Activated naive CD8-positive, alpha-beta T cell treated with anti-CD3 and anti-CD28 coated beads for 36 hours (primary cell): ENCODE measurements around the gene PDE11A. TPM values are rescaled to one million over a fixed set of nuclear protein-coding genes. Genes with fewer than 3 reads are reported as not detected.

Experiments used
- DNase-seq: peaks from one replicate; pipeline ENCODE4 v3.0.0; 2021
- H3K27ac Mint-ChIP-seq: one replicate; pipeline ENCODE4 v1.8.0; 2022; ENCODE audit warnings: mild to moderate bottlenecking, moderate library complexity, mixed read lengths
- H3K27me3 Mint-ChIP-seq: one replicate; pipeline ENCODE4 v1.8.0; 2022; ENCODE audit warnings: mild to moderate bottlenecking, mixed read lengths
- H3K36me3 Mint-ChIP-seq: one replicate; pipeline ENCODE4 v1.8.0; 2021; ENCODE audit warnings: mild to moderate bottlenecking, mixed read lengths
- H3K4me1 Mint-ChIP-seq: one replicate; pipeline ENCODE4 v1.8.0; 2021; ENCODE audit warnings: mixed read lengths
- H3K4me3 Mint-ChIP-seq: one replicate; pipeline ENCODE4 v1.8.0; 2022; ENCODE audit warnings: mild to moderate bottlenecking, moderate library complexity, mixed read lengths
- H3K9me3 Mint-ChIP-seq: one replicate; pipeline ENCODE4 v1.8.0; 2022; ENCODE audit warnings: mixed read lengths
- total RNA-seq, 2 experiments: library from RNA; stranded (reverse); gene quantifications; one replicate each; pipeline ENCODE4 v1.2.3, GENCODE V29; 2021

Gene PDE11A
- under 1 TPM in 1 of 2 experiments, not detected in 1; 0.10 TPM for total RNA-seq

DNA sequence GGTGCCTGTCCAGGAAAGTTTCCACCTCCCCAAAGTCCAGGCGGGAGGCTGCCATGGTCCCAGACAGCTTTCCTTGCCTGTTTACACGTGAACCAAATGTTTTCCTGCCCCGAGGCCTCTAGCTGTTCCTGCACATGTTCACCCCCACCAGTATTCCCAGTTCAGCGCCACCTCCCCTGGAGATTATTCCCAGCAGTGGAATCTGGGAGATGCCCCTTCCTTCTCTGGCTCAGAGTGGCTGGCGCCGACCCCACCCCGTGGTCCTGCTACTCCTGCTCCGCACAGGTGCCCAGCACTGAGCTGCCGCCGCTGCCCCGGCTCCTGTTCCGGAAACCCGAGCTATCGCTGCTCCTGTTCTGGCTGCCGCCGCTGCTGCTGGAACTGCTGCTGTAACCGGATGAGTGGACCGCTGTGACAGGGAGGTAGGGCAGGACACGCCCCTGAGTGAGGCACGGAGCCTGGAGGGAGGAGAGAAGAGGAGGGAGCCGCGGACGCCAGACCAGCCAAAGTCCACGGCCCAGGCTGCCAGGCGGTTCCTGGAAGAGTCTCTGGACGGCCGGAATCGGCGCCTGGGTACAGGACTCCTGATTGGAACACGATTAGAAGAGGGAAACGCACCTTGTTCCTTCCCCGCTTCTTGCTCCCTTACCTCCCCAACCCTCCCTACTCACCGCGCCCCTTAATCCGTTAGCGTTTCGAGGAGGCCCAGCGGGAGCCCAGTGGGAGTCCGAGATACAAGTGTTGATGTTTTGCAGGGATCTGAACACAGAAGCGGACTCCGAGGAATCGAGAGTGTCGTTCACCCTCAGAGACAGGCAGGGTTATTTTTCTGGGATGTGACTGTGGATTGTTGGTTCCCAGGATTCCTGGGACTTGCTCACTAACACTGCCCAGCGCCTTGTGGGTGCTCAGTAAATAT lies at the start of gene PDE11A:
PDE11A (minus strand) TSS at position 395 of the 919 bp plus-strand sequence; CDS start at position 55, 340 bp downstream.
- Mint-ChIP-seq H3K9me3 (no peaks in the 10 kb centered on the region), H3K4me3 (peak within 1 kb of the TSS; percentile 65), H3K27me3 (peaks cover 70% of the 10 kb centered on the region), H3K27ac (no peak within 1 kb of the TSS), H3K36me3 (no peaks in the 10 kb centered on the region), H3K4me1 (peaks cover 5% of the 10 kb centered on the region)
- DNase-seq, result peak; percentile 61

DNA sequence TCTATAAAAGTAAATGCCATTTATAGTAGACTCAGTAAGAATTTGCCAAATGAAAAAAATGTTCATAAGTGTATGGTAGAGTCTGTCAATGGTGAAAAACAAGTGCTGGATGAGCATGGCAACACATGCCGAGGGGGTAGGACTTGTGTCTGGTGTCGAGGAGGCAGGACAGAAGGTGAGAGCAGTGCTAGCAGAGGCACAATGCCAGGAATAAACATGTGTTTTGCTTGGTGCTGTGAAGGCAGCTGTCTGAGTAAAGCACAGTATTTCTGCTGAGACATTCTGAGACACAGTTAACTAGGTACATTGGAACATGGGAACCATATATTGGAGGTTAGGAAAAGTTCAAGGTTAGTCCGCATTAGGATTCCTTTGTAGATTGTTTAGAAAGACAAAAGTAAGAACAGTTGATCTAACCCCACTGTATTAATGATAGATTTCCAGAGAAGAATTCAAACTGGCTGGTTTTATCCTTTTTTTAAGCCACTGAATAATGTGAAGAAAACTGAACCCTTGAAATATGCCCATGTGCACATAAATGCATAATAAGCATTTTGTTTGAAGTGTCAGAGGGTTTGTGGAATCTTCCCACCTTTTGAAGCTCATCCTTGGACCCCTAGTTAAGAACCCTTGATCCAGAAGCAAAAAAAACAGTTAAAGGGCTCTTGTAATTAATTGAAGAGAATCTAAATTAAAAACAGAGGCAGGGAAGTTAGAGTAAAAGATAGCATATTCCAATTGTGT lies 46.8 kb upstream of the PDE11A start:
- Mint-ChIP-seq H3K36me3 (peaks cover 8% of the 10 kb centered on the region), H3K4me3 (no peak overlapping the region), H3K4me1 (peaks cover 15% of the 10 kb centered on the region), H3K9me3 (no peaks in the 10 kb centered on the region), H3K27ac (no peak overlapping the region), H3K27me3 (no peaks in the 10 kb centered on the region)
- no peak for DNase-seq

- no peak overlapping the region for H3K27ac Mint-ChIP-seq
- H3K27me3 Mint-ChIP-seq, result no peaks in the 10 kb centered on the region
- H3K36me3 Mint-ChIP-seq, result peaks cover 6% of the 10 kb centered on the region
- no peak overlapping the region for H3K4me3 Mint-ChIP-seq
- H3K9me3 Mint-ChIP-seq, result no peaks in the 10 kb centered on the region
- no peak for DNase-seq
- peaks cover 29% of the 10 kb centered on the region for H3K4me1 Mint-ChIP-seq
Measured at GRCh38 chr2:178117725-178118124, 45.1 kb upstream of the PDE11A start.

- no peaks in the 10 kb centered on the region for H3K9me3 Mint-ChIP-seq
- no peak for DNase-seq
- H3K4me1 Mint-ChIP-seq, result peaks cover 33% of the 10 kb centered on the region
- H3K4me3 Mint-ChIP-seq, result no peak overlapping the region
- no peak overlapping the region for H3K27ac Mint-ChIP-seq
- peaks cover 6% of the 10 kb centered on the region for H3K36me3 Mint-ChIP-seq
- H3K27me3 Mint-ChIP-seq, result no peaks in the 10 kb centered on the region
Measured at GRCh38 chr2:178115271-178115670, 42.7 kb upstream of the PDE11A start.

DNA sequence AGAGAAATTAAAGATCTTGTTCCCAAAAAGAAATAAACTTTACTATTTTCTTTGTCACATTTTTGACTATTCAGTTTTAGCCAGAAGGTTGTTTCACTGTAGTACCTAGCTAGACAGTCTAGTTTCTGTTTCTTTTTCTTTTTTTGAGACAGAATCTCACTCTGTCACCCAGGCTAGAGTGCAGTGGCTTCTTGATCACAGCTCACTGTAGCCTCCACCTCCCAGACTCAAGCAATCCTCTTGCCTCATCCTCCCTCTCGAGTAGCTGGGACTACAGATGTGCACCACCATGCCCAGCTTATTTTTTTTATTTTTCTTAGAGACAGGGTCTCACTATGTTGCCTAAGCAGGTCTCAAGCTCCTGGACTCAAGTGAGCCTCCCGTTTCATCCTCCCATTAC lies 41.9 kb upstream of the PDE11A start:
- Mint-ChIP-seq H3K36me3 (peaks cover 6% of the 10 kb centered on the region), H3K4me1 (peaks cover 34% of the 10 kb centered on the region), H3K4me3 (peak overlapping the region; percentile 36), H3K27me3 (no peaks in the 10 kb centered on the region), H3K9me3 (no peaks in the 10 kb centered on the region), H3K27ac (peak overlapping the region; percentile 58)
- DNase-seq, result no peak

DNA sequence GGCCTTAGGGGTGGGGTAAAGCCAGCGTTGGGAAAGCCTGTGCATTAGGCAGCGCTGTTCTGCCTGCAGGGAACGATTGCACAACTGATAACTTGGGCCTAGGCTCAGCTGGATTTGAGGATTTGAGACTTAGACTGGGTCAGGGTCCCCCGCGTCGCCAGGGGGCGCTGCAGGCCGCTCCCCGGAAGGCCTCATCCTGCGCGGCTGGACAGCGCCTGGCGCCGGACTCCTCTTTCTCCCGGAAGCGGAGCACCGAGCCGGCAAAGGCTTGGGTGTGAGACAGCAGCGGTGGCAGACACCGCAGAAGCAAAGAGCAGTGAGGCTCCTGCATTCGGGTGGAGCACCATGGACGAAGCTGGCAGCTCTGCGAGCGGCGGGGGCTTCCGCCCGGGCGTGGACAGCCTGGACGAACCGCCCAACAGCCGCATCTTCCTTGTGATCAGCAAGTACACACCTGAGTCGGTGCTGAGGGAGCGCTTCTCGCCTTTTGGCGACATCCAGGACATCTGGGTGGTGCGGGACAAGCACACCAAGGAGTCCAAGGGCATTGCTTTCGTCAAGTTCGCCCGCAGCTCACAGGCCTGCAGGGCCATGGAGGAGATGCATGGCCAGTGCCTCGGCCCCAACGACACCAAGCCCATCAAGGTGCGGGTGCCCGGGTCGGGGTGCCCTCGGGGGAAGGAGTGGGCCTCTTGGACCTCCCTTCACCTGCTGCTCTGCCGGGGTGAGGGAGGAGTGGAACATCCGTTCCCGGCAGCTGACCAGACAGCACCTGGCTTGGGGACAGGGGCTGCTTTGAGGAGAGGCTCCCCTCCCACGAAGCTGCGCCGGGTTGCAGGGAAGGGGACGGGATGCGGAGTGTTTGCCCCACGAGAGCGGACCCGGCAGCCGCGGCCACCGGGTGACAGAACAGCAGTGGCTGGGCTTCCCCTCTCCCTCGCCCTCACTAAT lies 39.9 kb upstream of the PDE11A start, which contains the start of gene RBM45:
RBM45 (plus strand) TSS at position 236 of the 951 bp plus-strand sequence; CDS start at position 346, 110 bp downstream.
- peaks cover 34% of the 10 kb centered on the region for H3K4me1 Mint-ChIP-seq
- peak within 1 kb of the TSS; percentile 87 for H3K4me3 Mint-ChIP-seq
- H3K36me3 Mint-ChIP-seq, result peaks cover 6% of the 10 kb centered on the region
- DNase-seq, result peak; percentile 88
- peak within 1 kb of the TSS; percentile 80 for H3K27ac Mint-ChIP-seq
- no peaks in the 10 kb centered on the region for H3K9me3 Mint-ChIP-seq
- H3K27me3 Mint-ChIP-seq, result no peaks in the 10 kb centered on the region

DNA sequence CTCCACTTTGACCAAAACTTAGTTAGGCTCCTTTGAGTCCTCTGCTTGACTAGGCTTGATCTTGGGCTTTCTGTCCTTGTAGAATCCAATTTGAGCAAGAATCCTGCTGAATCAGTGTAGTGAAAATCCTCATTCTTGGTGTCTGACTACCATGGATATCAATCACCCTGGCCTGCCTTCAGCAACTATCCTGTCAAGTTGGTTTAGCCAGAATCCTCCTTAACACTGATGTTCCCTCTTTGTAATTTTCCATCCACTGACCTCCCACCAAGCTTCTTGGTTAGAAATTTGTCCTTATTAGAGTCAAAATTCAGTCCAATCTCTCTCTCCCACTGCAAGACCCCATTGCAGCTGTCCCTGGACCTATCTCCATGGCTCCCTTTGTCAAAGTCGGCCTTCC lies 39.2 kb upstream of the PDE11A start:
- H3K27me3 Mint-ChIP-seq, result no peaks in the 10 kb centered on the region
- H3K27ac Mint-ChIP-seq, result peak overlapping the region; percentile 80
- DNase-seq, result no peak
- peaks cover 6% of the 10 kb centered on the region for H3K36me3 Mint-ChIP-seq
- H3K9me3 Mint-ChIP-seq, result no peaks in the 10 kb centered on the region
- peaks cover 34% of the 10 kb centered on the region for H3K4me1 Mint-ChIP-seq
- peak overlapping the region; percentile 87 for H3K4me3 Mint-ChIP-seq

DNA sequence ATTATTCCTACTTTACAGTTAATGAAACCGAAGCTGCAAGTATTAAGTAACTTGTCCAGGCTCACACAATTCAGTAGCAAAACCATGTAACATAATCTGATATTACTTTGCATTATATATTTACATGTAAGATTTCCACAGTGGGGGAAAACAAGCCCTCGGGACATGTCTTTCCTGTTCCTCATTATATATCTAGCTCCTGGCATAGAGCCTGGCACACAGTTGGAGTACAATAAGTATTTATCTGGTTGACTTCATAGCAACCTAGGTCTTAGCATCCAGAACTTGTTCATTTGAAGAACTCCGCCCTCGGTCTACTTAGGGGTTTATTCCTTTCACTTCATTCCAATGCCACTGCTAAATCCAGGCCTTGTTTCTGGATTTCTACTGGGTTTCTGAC lies 38.1 kb upstream of the PDE11A start:
- Mint-ChIP-seq H3K9me3 (no peaks in the 10 kb centered on the region), H3K36me3 (peaks cover 6% of the 10 kb centered on the region), H3K4me1 (peaks cover 32% of the 10 kb centered on the region), H3K27me3 (no peaks in the 10 kb centered on the region), H3K4me3 (no peak overlapping the region), H3K27ac (no peak overlapping the region)
- DNase-seq, result no peak

- Mint-ChIP-seq H3K9me3 (no peaks in the 10 kb centered on the region), H3K27me3 (no peaks in the 10 kb centered on the region), H3K4me3 (no peak overlapping the region), H3K36me3 (peaks cover 6% of the 10 kb centered on the region), H3K27ac (no peak overlapping the region), H3K4me1 (peaks cover 24% of the 10 kb centered on the region)
- DNase-seq, result no peak
Measured at GRCh38 chr2:178109813-178110212, 37.2 kb upstream of the PDE11A start.

GRCh38 chr2:178108176-178108575 lies 35.6 kb upstream of the PDE11A start:
- DNase-seq, result no peak
- H3K9me3 Mint-ChIP-seq, result no peaks in the 10 kb centered on the region
- no peak overlapping the region for H3K4me3 Mint-ChIP-seq

GRCh38 chr2:178106053-178106452 lies 33.5 kb upstream of the PDE11A start:
- peaks cover 2% of the 10 kb centered on the region for H3K4me1 Mint-ChIP-seq
- no peaks in the 10 kb centered on the region for H3K27me3 Mint-ChIP-seq
- no peaks in the 10 kb centered on the region for H3K36me3 Mint-ChIP-seq

More at GRCh38 chr2:178108176-178108575, 35.6 kb upstream of the PDE11A start:
- Mint-ChIP-seq H3K27me3 (no peaks in the 10 kb centered on the region), H3K4me1 (peaks cover 8% of the 10 kb centered on the region), H3K36me3 (no peaks in the 10 kb centered on the region), H3K27ac (no peak overlapping the region)

GRCh38 chr2:178105566-178105965 lies 33.0 kb upstream of the PDE11A start:
- Mint-ChIP-seq H3K27me3 (no peaks in the 10 kb centered on the region), H3K4me3 (no peak overlapping the region), H3K27ac (no peak overlapping the region), H3K4me1 (peaks cover 2% of the 10 kb centered on the region), H3K36me3 (no peaks in the 10 kb centered on the region), H3K9me3 (no peaks in the 10 kb centered on the region)
- DNase-seq, result no peak

More at GRCh38 chr2:178106053-178106452, 33.5 kb upstream of the PDE11A start:
- Mint-ChIP-seq H3K27ac (no peak overlapping the region), H3K4me3 (no peak overlapping the region), H3K9me3 (no peaks in the 10 kb centered on the region)
- no peak for DNase-seq

DNA sequence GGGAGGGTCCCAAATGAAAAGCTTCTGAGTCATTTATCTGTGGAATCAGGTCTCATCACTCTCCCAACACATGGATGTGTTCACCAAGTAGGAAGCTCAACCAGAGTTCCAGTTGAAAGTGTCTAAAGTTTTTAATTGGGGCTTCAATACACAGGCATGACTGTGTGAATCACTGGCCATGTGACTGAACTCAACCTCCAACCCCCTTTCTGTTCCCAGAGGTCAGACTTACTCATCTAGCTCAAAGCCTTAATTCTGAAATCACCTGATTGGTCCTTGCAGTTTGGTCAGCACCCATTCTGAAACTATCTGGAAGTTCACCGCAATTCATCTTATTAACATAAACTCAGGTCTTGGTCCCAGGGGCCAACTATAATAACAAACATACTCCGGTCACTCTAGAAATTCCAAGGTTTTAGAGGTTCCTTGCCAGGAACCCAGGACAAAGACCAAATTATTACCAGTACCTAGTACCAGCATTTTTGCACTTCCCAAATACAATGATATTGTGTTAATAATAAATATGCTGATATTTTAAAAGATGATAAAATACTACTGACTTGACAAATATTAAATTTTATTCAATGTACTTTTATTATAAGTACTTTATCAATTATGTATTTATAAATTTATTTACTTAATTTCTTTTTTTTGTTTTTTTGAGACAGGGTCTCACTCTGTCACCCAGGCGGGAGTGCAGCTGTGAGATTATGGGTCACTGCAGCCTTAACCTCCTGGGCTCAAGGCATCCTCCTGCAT lies 28.9 kb upstream of the PDE11A start:
- Mint-ChIP-seq H3K4me3 (no peak overlapping the region), H3K27me3 (no peaks in the 10 kb centered on the region), H3K9me3 (no peaks in the 10 kb centered on the region), H3K4me1 (no peaks in the 10 kb centered on the region), H3K27ac (no peak overlapping the region), H3K36me3 (no peaks in the 10 kb centered on the region)
- no peak for DNase-seq

DNA sequence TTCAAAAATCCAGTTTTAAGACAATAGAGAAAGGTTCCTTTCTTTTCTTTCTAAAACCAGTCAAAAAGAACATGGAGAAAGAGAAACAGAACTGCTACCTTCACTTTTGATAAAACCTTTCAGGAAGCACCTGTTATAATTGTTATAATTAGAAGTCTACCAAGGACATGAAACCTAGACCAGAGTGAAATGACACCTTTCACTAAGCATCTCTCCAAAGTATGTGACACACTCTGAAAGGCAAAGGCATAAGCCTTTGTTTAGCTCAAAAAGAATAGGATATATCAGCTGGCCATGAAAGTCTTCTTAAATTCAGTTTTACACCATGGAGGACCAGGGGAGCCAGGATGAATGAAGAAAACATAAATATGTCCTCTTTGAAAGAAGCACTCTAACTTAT lies 20.9 kb upstream of the PDE11A start:
- H3K27ac Mint-ChIP-seq, result no peak overlapping the region
- peaks cover 4% of the 10 kb centered on the region for H3K27me3 Mint-ChIP-seq
- no peak overlapping the region for H3K4me3 Mint-ChIP-seq
- no peaks in the 10 kb centered on the region for H3K9me3 Mint-ChIP-seq
- no peaks in the 10 kb centered on the region for H3K4me1 Mint-ChIP-seq
- no peaks in the 10 kb centered on the region for H3K36me3 Mint-ChIP-seq
- no peak for DNase-seq
